ENCODE measurements around the gene PRELID3B. TPM values are rescaled to one million over a fixed set of nuclear protein-coding genes. Genes with fewer than 3 reads are reported as not detected.
A peak's percentile ranks its signal among the peaks of the same experiment; 100 is the strongest.

PRELID3B gene
- total and polyA plus RNA-seq, 8 donors, result 49.6 to 63.1 (median 55.3) TPM

GRCh38 chr20:59084041-59084850 is 41.7 kb upstream of the PRELID3B start:
- intact Hi-C loops (cut with DNase I), result no loop called here
- H3K27me3 ChIP-seq, result peaks cover 0 to 8% of the 10 kb centered on the region in 2 donors
- no peak overlapping the region for H3K27ac ChIP-seq
- ATAC-seq (peak; percentile 50), DNase-seq (no peak)
- peaks cover 0 to 4% of the 10 kb centered on the region in 2 donors for H3K4me1 ChIP-seq
- TF ChIP-seq, protein P1, sequence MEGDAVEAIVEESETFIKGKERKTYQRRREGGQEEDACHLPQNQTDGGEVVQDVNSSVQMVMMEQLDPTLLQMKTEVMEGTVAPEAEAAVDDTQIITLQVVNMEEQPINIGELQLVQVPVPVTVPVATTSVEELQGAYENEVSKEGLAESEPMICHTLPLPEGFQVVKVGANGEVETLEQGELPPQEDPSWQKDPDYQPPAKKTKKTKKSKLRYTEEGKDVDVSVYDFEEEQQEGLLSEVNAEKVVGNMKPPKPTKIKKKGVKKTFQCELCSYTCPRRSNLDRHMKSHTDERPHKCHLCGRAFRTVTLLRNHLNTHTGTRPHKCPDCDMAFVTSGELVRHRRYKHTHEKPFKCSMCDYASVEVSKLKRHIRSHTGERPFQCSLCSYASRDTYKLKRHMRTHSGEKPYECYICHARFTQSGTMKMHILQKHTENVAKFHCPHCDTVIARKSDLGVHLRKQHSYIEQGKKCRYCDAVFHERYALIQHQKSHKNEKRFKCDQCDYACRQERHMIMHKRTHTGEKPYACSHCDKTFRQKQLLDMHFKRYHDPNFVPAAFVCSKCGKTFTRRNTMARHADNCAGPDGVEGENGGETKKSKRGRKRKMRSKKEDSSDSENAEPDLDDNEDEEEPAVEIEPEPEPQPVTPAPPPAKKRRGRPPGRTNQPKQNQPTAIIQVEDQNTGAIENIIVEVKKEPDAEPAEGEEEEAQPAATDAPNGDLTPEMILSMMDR (IDR thresholded peaks at IDR 0.05), result no peak
- H3K9me3 ChIP-seq, result no peaks in the 10 kb centered on the region
- H3K4me3 ChIP-seq, result no peak overlapping the region
- no peaks in the 10 kb centered on the region for H3K36me3 ChIP-seq

DNA sequence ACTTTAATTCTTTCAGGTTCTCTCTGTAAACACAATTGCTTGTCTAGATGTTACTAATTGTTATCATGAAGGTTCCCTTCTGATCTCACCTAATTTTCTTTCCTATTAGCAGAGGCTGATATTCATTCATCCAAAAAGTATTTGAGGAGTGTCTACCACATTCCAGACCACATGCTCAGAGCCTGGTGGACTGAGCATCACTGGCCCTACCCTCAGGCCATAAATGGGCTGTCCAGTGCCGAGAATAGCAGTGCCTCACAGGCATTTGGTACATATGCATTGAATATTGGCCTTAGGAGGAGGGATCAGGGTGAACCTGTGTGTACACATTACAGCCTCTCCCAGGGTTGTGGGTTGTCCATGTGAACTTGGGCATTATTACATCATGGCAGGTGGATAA is 40.4 kb upstream of the PRELID3B start:
- no peak for DNase-seq
- peak; percentile 47 for ATAC-seq
- TF ChIP-seq, protein P1 (IDR thresholded peaks at IDR 0.05), result no peak
- H3K4me1 ChIP-seq, result no peaks in the 10 kb centered on the region
- intact Hi-C loops (cut with DNase I), result no loop called here
- peaks cover 0 to 8% of the 10 kb centered on the region in 2 donors for H3K27me3 ChIP-seq
- no peak overlapping the region for H3K27ac ChIP-seq
- no peaks in the 10 kb centered on the region for H3K36me3 ChIP-seq
- no peaks in the 10 kb centered on the region for H3K9me3 ChIP-seq
- no peak overlapping the region for H3K4me3 ChIP-seq

GRCh38 chr20:59082077-59082740 is 39.6 kb upstream of the PRELID3B start:
- intact Hi-C loops (cut with DNase I), result no loop called here
- Histone ChIP-seq H3K4me3 (no peak overlapping the region), H3K9me3 (no peaks in the 10 kb centered on the region), H3K27me3 (peaks cover 0 to 15% of the 10 kb centered on the region in 2 donors), H3K4me1 (no peaks in the 10 kb centered on the region), H3K36me3 (no peaks in the 10 kb centered on the region), H3K27ac (no peak overlapping the region)
- DNase-seq, result no peak
- TF ChIP-seq, protein P1 (IDR thresholded peaks at IDR 0.05), result peak in 1 of 2 donors; percentile 28
- ATAC-seq, result no peak

DNA sequence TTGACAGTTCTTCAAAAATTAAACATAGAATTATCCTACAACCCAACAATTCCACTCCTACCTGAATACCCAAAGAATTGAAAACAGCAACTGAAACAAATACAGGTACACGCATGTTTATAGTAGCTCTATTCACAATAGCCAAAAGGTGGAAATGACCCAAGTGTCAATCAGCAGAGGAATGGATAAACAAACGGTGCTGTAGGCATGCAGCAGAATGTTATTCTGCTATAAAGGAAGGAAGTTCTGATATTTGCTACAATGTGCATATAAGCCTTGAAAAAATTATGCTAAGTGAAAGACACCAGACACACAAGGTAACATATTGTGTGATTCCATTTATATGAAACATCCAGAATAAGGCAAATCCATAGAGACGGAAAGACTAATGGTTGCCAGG is 38.5 kb upstream of the PRELID3B start:
- DNase-seq, result no peak
- H3K4me3 ChIP-seq, result no peak overlapping the region
- peaks cover 0 to 26% of the 10 kb centered on the region in 2 donors for H3K27me3 ChIP-seq
- ATAC-seq, result no peak
- no peak overlapping the region for H3K27ac ChIP-seq
- no peaks in the 10 kb centered on the region for H3K9me3 ChIP-seq
- H3K36me3 ChIP-seq, result no peaks in the 10 kb centered on the region
- H3K4me1 ChIP-seq, result no peaks in the 10 kb centered on the region
- intact Hi-C loops (cut with DNase I), result no loop called here
- TF ChIP-seq, protein P1 (IDR thresholded peaks at IDR 0.05), result no peak

DNA sequence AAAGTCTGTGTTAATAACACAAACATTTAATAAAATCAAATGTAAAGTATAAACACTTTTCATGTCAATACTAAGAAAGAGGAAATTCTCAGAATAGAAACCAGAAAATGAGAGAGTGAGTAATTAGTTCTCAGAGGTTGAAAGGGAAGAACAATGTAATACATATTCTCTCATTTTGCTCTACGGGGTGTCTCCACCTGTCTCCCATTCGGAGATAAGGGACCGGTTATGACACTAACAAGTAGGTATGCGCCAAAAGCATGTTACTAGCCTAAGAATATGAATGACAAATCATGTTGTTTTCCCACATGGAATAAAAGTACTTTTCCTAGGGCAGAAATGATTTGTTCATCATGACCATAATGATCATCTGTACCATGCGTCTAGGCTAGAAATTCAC is 35.6 kb upstream of the PRELID3B start:
- H3K36me3 ChIP-seq, result no peaks in the 10 kb centered on the region
- no peak for DNase-seq
- H3K27me3 ChIP-seq, result peaks cover 0 to 37% of the 10 kb centered on the region in 2 donors
- H3K27ac ChIP-seq, result no peak overlapping the region
- no peak overlapping the region for H3K4me3 ChIP-seq
- H3K4me1 ChIP-seq, result no peaks in the 10 kb centered on the region
- intact Hi-C loops (cut with DNase I), result no loop called here
- no peaks in the 10 kb centered on the region for H3K9me3 ChIP-seq
- no peak for ATAC-seq
- TF ChIP-seq, protein P1 (IDR thresholded peaks at IDR 0.05), result no peak
